Measurements from ENCODE around the gene KCNAB3.

The KCNAB3 gene

DNA sequence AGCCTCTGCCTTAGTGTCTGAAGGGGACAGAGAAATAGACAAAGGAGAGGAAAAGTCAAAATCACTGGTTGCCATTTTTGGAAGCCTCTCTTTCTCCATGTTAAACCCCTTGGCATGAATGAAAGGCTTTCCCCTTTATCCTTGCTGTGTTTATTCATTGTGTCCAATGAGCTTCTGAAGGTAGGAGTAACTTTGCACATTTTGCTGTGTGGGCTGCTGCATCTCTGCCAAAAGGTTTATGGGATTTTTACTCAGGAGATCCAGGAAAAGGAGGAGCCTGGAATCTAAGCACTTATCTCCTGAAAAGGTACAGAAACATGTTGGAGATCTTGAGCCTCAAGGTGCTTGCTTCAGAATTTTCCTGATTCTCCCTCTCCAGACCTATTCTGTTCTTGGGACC is 6.2 kb upstream of the KCNAB3 start:
- DNase-seq, result no peak

DNA sequence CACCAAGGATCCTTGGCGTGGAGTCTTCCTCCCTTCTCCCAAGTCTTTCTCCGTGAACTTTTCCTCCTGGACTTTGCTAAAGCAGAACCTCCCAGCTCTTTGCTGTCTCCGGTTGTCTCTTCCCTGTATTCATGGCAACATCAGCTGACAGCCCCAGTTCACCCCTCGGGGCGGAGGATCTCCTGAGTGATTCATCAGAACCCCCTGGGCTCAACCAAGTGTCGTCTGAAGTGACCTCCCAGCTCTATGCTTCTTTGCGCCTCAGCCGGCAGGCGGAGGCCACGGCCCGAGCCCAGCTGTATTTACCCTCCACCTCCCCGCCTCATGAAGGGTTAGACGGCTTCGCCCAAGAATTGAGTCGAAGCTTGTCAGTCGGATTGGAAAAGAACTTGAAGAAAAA is 3.3 kb upstream of the KCNAB3 start:
- no peak for DNase-seq

DNA sequence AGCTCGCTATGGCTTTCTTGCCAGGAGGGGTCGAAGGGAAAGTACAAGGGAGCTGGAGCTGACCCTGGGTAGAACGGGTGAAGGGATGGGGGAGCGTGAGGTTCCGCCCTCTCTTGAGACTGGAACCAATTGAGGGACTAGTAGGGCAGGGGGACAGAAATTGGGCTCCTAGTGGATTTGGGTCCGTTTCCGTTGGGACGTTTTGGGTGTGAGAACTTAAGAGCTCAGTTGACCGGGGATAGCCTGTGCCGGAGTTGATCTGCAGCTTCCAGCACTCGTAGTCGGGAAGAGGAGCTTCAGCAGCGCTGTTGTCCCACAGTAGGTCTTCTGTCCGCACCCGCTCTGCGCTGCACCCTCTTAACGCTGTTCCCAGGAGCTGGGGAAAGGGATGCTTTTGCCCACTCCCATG is 2.8 kb upstream of the KCNAB3 start:
- no peak for DNase-seq

DNA sequence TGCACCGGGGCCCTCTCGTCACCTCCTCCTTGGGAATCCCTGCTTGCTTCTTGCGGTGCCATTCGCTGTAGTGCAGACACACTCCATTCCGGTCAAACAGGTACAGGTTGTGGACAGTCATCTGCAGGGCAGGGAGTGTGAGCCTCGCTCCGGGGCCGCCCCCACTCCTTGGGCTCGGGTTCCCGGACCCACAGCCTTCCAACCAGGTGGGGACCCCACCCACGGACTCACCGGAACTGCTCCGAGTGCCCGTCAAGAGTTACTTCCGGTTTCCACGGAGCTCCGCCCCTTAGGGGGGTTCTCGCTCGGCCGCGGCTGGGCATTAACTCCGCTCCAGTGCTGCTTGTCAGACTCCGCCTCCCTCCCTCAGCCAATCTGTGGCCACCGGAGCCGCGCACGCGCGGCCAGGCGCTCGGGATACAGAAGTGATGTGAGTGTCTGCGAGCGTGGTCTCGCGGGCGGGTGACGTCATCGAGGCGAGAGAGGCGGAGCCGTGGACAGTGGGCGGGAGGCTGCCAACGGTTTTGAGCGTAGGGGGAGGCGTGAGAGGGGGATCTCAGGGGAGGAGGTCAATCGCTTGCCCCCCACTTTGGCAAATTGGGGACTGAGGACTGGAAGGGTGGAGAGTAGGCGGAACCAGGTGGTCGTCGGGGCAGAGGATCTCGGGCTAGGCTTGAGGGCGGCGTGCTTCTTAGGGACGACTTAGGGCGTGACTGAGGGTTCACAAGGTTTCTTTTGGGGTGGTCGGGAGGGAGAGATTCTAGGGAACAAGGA is 2.2 kb upstream of the KCNAB3 start, which contains the start of the genes CNTROB and TRAPPC1:
Gene CNTROB, plus strand, starts transcription at position 498 of the 774 bp plus-strand sequence. CDS start 874 bp downstream, outside the sequence.
Gene TRAPPC1, minus strand, starts transcription at position 238 of the 774 bp plus-strand sequence. Its CDS starts 117 bp downstream, at position 121.
- peak; percentile 95 to 98 for DNase-seq

DNA sequence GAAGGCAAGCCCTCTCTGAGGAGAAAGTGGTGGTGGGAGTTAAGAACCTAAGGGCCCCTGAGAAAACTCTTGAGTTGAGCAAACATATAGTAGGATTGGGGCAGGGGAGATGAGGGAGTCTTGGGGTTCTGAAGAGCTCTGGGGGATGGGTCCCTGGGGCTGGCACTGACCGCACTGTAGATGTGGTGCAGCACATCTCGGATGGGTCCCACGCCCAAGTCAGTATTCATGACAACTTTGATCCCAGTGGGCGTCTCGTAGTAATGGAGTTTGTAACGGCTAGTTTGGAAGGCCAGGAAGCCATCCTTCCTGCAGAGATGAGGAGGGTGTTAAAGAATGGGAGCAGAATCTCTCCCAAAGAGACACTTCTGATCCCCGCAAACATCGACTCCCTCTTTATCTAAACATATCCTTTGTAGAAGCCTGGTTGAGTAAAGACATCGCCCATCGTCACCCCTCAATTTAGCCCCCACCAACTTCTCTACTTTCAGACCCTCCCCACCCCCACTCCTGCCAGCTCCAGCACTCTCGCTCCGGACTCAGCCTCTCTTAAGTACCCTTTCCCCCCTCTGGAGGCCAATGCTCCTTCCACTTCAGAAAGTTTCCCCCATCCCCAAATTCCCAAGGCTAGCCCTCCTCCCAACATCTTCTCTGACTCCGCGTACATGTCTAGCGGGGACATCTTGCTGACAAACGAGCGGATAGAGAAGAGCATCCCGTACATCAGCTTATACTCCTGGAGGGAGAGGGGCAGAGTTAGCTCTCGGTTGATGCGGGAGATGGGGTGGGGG is 1.4 kb upstream of the KCNAB3 start:
- DNase-seq, result no peak

DNA sequence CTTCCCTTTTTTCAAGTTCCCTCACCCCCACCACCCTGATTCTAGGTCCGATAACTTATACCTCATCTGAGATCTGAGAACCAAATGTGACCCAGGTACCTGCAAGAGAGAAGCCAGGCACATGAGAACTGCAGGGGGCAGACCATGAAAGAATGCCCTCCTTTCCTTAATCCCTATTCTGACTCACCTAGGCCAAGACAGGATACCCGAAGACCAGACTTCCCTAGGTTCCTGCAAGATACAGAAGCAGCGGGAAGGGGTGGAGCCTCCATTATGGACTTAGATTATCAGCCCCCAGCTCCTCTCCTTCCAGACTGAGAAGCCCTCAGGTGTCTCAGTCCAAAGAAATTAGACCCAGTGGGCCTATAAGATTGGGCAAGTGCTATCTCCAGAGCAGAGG is 2.1 kb downstream of the KCNAB3 start:
- DNase-seq, result no peak

DNA sequence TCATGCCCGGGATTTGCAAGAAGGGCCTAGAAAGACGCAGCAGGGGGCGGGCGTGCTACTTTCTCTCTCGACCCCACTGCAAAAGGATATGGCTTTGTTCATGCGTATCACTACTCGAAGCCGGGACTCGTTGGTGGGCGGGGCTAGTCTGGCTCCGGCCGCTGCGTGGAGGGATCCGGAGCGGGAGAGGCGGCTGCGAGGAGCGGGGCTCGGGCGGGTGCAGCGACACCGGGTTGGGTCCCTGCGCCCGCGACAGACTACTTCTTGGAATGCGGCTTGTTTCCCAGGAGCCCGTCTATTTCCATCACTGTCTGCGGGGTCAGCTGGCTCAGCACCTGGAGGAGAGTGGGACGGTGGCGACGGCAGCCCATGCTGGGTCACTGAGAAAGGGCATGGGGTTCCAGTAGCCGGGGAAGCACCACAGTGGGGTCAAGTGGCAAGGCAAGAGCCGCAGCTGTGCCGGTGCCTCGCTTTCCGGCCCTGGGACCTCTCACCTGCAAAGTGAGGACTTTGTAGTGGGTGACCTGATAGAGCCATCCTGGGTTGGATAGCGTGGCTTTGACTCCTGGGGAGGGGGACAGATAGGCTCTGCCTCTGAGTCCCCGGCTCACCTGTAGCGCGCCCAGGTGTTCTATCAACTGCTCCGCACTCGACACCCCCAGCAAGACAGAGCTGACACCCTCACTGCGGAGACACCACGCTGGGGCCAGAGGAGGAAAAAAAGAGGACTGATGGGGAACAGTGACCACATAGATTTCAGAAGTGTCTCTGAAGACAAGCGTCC is 6.6 kb downstream of the KCNAB3 start:
- no peak for DNase-seq

DNA sequence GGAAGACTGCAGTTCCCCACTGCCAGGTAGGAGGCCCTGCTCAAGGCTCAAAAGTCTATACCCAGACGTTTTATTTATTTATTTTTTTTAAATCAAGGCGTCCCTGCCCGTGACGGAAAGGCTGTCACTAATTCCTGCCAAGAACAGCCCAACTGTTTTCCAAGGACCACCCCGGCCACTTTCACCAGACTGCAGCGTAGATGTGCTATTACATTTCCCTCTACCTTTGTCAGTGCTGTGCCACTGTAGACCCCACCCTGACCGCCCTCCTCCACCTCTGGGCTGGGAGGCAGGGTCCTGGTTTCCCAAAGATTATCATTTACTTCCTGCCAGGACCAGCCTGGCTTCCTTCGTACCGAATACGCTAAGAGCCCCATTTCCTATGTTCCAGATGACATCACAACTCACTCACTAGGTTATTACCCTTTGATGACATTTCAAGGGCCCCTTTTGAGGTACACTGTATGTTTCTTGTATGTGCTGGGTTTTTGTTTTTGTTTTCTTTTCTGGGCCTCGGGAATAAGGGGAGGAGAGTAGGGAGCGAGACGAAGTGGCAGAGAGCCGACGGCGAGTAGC is 7.3 kb downstream of the KCNAB3 start:
- DNase-seq, result no peak

DNA sequence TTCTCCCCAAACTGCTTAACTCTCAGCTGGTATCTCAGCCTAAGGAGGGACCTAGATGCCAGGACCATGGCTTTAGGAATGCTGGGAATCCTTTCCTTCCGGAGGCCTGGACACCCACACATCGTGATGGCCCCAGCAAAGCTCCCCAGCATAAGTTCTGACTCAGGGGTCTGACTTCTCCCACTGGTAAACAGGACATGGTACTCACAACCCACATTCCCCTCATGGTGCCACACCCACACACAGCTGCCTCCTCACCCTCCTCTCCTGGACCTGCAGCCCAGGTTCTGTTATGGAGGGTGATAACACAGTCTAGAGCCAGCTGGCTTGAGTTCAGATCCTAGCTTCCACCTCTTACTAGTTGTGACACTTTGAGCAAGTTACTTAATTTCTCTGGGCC is 12.8 kb downstream of the KCNAB3 start:
- DNase-seq, result no peak

DNA sequence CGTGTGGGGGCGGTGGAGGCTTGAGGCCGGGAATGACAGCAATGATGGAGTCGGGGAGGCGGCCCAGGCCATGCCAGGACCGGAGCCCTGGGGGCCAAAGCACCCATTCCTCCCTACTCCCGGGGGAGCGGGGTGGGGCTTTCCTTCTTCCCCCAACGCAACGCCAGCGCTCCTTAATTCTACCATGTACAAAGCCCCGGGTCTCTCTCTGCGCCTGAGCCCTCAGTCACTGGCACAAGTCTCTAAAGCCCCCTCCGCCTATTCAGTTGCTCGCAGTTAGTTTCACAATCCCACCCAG is 13.3 kb downstream of the KCNAB3 start:
- no peak for DNase-seq

DNA sequence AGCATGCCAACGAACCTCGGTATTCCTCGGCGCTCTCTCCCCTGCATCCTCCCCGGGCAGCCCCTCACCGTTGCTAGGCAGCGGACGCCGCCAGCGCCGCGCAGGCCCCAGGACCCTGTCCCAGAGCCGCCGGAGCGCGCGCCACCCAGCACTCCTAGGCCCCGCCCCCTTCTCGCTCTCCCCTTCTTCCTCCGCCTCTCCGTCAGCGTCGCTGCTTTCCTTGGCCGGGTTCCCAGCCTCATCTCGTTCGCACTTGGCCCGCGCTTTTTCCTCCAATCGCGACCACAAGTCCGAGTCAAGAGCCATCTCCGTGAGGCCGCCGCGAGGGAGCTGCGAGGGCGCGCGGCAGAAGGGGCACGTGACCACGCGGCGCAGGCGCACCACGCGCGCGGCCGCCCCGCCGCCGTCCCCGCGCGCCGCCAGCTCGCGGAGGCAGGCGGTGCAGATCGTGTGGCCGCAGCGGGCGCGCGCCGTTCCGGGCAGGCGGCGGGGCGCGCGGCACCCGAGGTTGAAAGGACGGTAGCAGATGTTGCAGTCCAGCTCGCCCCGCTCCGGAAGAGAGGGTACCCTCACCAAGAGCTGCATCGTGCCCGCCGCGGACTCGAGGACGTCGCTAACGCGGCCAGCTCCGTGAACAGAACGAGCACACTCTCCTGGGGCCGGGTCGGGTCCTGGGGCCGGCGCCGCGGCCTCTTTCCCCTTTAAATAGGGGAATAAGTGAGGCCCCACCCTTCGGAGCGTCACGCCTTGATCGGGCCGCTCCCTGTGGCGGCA is 13.9 kb downstream of the KCNAB3 start, which contains the start of gene RNF227:
Gene RNF227, minus strand, starts transcription at position 679 of the 774 bp plus-strand sequence. Its CDS starts 94 bp downstream, at position 585.
- peak; percentile 96 to 98 for DNase-seq

DNA sequence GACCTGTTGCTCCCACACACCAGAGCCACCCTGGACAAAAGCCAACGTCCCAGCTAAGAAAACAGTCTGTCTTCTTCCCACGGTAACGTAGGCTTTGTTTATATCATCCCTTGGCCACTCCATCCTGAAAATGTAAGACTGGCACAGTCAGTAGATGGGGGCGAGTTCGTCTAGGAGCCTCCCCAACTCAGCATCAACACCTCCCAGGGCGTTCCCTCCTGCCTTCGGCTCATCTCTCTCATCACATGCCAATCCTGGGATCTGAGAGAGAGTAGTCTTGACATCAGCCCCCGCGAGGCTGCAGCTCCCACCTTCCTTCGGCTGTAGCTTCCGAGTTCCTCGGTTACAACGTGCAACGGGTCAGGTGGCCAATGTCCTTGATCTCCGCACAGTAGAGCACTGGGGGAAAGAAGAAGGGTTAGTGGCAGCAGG is 14.5 kb downstream of the KCNAB3 start:
- DNase-seq, result peak in 1 of 2 experiments; percentile 49

DNA sequence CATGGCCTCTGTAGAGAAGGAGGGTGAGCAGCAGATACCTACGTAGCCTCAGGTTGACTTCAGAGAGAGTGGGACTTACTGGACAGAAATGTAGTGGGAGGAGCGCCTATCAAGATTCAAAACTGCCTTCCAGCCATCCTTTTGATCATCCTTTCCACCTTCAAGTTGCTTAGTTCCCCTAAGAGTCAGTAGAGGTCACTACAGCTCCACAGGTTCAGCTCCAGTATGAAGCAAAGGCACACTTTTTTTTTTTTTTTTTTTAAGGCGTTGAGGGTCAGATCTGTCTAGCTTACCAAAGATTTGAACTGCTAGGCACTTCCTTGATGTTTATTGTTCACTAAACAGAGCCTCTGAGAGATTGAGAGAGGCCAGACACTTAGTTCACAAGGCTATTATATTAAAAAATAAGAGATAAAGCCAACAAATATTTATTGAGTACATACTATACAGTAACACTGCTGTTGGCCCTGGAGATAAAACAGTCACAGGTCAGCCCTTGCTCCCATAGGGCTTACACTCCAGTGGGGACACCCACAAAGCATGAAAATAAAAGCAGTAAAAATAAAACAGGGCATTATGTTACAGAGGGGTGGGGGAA is 16.6 kb downstream of the KCNAB3 start:
- DNase-seq, result peak; percentile 42 to 64

DNA sequence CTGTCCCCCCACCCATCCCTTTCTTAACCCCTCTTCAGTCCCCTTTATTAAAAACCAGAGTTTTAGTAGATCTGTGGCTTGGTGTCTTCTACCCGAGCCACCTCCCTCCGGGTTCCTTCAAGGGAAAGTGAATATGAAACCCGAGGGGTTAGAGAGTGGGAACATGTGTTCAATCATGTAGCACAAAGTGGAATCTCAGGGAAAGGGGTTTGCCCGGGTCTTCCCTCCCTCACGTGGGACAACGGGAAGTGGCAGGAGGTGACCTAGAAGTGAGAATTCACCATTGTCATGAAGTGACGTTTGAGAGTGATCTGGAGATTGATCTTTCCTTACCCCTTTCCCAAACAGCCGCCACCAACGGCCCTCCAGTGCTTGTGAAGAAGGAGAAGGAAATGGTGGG is 18.5 kb downstream of the KCNAB3 start:
- no peak for DNase-seq

DNA sequence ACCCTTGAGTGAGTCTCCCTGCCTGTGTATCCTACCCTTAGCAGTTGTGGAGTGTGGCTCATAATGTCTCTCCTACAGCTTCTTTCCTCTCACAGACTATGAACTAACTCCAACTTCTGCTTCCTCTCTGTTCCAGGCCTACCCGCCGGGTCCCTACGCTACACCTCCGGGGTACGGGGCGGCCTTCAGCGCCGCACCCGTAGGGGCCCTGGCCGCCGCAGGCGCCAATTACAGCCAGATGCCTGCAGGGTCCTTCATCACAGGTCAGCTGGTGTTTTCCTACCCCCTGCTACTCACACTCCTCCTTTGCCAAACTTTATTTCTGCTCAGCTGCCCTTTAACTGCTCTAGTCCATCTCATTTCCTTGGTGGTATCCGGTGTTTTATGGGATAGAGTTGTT is 18.9 kb downstream of the KCNAB3 start:
- DNase-seq, result no peak

DNA sequence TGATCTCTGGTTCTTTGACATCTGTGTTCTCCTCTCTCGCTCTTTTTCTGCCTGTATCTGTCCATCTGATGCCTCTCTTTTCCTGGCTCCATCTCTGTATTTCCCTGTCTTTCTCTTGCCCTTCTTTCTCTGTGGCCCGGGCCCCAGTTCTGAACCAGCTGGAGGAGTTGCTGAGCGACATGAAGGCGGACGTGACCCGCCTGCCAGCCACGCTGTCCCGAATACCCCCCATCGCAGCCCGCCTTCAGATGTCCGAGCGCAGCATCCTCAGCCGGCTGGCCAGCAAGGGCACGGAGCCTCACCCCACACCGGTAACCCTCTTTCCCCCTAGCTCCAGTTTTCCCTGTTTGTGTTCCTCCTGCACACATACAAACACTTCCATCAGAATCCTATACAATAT is 19.4 kb downstream of the KCNAB3 start:
- DNase-seq, result no peak

DNA sequence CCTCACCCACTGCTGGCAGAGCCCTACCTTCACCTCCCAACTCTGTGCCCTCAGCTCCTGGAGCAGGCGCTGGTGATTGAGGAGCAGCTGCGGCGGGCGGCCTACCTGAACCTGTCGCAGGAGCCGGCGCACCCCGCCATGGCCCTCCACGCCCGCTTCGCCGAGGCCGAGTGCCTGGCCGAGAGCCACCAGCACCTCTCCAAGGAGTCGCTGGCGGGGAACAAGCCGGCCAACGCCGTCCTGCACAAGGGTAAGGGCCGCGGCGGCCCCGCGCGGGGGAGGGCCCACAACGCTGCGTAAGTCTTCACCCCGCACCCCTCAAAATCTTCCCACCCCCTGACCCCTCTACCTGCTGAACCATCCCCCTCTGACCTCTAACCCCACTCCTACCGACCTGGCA is 20.6 kb downstream of the KCNAB3 start:
- DNase-seq, result no peak

DNA sequence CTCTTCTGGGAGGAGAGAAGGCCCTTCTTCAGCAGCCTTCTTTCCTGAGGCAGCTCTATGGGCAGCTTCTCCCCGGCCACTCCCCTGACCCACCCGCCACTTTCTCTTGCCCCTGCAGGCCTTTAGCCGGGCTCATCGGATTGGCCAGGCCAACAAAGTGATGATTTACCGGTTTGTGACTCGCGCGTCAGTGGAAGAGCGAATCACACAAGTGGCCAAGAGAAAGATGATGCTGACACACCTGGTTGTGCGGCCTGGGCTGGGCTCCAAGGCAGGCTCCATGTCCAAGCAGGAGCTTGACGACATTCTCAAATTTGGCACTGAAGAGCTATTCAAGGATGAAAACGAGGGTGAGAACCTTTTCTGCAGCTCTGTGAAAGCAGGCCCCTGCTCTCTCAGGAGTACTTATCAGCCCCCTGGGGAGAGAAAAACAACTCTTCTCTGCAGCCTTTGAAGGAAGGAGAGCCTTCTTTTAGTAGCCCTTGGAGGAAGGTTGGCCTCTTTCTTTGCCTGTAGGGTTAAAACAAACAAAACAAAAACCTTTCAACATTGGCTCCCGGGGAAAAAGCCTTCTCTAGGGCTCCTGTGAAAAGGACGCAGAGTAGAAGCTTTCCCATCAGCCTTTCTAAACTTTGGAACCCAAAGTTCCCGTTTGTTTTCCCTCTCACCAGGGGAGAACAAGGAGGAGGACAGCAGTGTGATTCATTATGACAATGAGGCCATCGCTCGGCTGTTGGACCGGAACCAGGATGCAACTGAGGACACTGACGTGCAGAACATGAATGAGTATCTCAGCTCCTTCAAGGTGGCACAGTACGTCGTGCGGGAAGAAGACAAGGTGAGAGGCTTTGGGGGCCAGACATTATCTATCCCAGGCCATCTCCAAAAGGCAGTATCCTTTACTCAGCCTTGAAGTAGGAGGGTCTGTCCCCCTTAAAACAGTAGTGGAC is 26.2 kb downstream of the KCNAB3 start:
- DNase-seq, result no peak

DNA sequence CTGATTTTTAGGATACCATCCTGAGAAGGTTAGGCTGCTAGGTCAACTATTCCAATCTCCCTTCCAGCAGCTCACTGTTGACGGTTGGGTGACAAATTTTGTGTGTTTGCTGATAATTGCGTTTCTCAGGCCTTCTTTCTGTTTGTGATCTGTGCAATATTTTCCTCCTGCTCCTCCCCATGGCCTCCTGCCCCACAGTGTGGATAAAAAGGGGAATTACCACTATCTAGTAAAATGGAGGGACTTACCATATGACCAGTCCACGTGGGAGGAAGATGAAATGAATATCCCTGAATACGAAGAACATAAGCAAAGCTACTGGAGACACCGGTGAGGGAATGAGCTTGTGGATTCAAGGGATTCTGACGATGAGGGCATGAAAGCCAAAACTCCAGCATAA is 31.9 kb downstream of the KCNAB3 start:
- peak in 1 of 2 experiments; percentile 20 for DNase-seq

DNA sequence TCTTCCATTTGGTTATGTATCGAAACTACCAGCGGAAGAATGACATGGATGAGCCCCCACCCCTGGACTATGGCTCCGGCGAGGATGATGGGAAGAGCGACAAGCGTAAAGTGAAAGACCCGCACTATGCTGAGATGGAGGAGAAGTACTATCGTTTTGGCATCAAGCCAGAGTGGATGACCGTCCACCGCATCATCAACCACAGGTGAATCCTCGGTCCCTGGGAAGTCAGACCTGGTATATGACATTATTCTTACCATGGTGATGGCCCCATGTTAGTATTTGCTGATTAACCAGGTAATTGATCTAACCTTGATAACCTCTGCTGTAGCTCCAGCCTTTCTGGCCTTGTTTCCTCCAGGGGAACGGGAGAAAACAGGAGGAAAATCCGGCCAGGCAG is 32.6 kb downstream of the KCNAB3 start:
- no peak for DNase-seq

Data from NCI-H446 (cell line).